HG02642 (cell line): ENCODE results near the gene DUSP8.

Experiments used
- ATAC-seq: cut with Tn5 transposase; IDR thresholded peaks from one replicate; pipeline ENCODE4 v1.9.1; 2021; ENCODE audit warnings: mild to moderate bottlenecking; ENCODE audit not compliant: unreplicated experiment, poor library complexity

The DUSP8 gene

GRCh38 chr11:1567052-1567720 is 4.9 kb downstream of the DUSP8 start:
- no peak for ATAC-seq

- ATAC-seq = no peak
These were observed 5.6 kb downstream of the DUSP8 start for GRCh38 chr11:1566381-1567051.

DNA sequence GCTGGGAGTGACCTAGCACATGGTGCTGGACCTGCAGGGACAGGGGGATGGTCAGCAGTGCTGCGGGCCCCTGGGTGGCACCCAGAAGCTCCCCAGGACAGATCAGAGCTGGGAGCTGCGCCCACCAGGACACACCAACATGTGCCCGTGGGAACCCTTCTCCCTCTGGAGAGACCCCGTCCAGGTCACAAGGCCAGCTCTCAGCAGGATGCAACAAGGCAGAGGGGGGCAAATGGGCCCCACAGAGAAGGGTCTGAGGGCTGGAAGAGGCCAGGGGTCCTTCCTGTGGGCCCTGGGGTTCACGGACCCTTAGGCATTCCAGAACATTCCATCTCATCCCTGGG is 6.2 kb downstream of the DUSP8 start:
- ATAC-seq = no peak

GRCh38 chr11:1565173-1565903 is 6.7 kb downstream of the DUSP8 start:
- no peak for ATAC-seq

- no peak for ATAC-seq
These were observed 7.4 kb downstream of the DUSP8 start for GRCh38 chr11:1564535-1565172.

DNA sequence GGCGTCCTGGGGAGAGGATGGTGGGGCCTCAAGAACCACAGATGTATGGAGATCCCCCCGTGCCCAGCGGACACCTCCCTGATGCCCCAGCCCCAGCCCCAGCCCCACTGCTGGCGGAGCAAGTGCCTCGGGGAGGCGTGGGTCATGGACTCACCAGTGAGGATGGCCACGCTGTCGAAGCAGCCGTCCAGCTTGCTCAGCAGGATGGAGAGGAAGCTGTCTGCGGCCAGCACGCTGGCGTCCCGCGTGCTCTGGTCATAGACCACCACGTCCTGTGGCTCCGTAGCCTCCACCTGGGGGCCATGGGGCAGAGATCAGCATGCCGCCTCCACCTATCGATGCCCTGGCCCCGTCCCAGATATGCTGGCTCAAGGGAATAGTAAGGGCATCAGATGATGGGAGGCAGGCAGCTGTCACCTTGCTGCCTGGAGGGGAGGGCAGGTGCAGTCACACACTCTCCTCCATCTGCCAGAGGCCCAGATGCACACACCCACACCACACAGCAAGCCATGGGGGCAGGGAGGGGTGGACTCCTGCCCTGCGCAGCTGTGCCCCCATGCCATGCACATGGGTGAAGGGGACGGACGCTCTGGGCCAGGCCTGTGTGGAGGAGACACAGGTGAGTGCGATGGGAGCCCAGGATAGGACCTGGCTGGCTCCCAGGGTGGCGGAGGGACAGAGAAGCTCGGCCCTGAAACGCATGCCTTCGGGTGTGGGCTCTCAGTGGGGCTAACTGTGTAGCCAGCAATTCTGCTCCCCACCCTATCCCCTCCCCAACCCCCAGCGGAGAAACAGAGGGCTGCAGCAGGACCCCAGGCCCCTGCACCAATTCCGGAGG is 8.2 kb downstream of the DUSP8 start:
- no peak for ATAC-seq

- no peak for ATAC-seq
These were observed 8.9 kb downstream of the DUSP8 start for GRCh38 chr11:1563149-1563638.

GRCh38 chr11:1562469-1563148 is 9.5 kb downstream of the DUSP8 start:
- no peak for ATAC-seq

DNA sequence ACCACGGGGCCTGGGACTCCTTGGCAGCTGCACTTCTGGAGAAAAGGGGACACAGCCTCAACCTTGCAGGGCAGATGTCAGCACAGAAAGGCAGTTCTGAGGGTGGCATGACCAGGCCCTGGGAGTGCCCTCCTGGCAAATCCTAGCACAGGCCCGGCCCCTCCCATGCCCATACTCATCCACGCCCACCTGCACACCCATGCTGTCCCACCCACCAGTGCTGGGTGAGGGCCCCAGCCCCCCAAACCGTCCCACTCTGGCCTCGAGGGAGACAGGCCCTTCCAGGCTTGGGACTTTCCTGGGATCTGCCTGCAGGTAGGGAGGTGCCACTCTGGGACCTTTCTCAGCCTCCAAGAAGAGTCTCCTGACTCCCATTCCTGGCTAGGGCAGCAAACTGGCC is 10.1 kb downstream of the DUSP8 start:
- ATAC-seq = no peak

DNA sequence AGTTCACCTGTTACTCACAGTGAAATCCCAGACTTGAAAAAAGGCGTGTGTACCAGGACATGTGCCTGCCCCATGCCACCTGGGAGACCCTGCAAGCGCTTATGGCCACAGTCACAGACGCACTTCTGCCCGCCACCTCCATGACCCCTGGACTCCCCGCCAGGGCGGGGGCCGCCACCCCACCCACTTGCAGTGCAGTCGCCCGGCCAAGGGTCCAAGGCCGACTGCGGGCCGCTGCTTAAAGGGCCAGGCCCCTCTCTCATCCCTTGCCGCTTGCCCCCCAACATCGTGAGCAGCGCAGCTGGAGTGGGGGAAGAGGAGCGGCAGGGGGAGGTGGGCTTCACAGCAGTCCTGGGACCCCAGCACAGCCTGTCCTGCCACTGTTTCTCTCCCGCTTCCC is 10.8 kb downstream of the DUSP8 start:
- no peak for ATAC-seq

GRCh38 chr11:1560649-1561251 is 11.3 kb downstream of the DUSP8 start:
- no peak for ATAC-seq

DNA sequence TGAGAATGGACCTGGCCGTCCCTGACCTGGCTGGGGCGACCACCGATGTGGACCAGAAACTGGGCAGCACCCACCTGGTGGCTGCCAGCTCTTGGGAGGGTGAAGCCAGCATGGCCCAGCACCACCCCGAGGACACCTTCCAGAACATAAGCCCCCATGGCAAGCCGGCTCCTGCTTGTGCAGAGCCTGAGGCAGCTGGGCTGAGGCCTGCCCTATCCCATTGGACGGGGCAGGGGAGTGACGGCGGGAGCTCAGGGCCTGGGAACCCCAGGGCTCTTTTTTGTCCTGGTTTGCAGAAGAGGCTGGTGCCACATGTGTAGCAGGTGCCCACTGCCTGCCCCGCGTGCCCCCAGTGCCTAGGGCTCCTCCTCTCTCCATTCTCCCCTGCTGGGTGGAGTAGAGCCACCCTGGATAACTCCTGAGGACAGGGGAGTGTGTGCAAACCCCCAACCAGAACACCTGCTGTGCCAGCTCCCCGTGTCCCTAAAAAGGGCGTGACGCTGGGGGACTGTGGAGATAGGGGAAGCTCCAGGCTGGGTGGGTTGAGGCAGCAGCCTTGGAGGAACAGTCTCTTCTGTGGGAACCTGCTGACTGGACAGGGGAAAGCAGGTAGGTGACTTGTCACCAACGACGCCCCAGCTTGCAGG is 11.9 kb downstream of the DUSP8 start:
- ATAC-seq = no peak

DNA sequence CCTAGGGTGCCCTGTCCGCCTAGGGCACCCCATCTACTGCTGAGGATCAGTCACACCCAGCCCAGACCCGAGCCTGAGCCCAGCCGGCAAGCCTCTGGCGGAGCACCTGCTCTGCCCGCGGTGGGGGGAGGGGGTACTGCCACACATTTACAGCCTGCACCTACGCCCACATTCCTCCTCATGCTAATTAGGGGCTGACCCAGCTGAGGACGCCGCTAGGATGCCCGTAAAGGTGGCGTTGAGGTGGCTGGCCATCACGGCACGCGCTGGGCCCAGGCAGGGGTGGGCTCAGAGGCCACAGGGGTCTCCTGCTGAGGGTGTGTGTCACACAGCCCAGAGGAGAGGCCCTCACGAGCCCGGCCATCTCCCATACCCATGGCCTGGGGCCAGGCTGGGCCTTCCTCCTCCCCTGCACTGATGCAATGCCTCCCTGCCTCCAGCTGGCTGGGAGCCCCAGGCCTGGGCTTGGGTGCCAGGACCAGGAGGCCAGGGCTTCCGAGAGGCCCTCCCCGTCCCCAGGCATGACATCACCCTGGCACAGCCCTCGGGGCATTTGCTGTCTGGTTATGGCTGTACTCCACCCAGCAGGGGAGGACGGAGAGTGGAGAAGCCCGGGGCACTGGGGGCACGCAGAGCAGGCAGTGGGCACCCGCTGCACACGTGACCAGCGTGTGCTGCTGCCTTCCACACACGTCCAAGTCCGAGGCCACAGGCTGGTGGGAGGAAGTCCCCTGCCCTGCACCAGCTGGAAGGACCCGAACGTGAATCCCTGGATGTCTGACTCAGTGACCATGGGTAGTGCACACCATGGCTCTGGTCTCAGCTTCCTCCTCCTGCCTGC is 12.7 kb downstream of the DUSP8 start:
- ATAC-seq = no peak

DNA sequence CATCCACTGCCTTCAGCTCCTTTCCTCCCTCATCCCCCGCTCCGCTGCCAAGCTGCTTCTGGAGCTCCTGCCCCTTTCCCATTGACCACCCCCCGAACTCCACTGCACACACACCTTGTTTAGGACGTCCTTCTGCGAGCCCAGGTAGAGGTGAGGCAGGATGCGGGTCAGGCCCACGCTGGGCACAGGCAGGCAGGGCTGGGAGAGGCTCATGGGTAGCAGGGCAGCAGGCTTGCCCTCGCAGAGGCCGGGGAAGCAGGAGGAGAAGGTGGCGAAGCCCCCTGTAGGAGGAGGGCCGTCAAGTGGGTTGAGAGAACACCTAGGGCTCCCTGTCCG is 13.3 kb downstream of the DUSP8 start:
- no peak for ATAC-seq

DNA sequence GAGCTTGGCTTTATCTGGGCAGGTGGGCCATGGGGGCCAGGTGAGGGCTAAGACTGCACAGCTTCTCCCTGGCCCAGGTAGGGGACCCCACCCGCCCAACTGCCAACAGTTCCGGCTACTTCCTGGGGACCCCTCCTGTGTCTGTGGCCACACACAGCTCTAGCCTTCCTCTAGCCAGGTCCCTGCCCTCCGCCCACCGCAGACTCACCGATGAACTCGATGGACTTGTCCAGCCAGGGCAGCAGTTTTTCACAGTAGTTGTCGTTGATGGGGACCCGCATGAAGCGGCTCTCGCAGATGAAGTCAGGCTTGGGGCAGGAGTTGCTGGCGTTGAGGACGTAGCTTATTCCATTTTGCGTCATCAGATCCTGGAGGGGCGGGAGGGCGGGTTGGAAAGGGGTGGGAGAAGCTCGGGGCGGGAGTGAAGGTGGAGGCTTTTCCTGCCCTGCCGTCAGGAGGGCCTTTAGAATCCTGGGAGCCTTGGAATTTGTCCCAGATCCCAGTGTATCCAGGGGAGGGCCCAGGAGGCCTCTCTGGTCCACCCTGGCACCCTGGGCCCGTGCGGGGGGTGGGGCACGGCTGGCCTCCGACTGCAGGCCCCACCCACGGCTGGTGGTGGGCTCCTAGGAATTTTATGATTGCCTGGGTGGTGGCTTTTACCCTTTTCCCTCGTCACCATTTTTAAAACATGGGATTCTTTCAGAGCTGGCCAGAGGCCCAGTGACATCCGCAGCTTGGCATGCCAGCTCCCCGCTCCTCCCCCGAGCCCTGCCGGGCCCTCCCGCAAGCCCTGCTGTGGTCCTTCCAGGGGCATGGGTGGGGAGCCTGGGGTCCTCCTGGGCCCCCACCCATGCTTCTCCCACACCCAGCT is 13.9 kb downstream of the DUSP8 start:
- ATAC-seq = no peak

GRCh38 chr11:1557051-1557884 is 14.8 kb downstream of the DUSP8 start:
- ATAC-seq = no peak
